HG03108 (cell line): Measurements from ENCODE around the gene CCNYL1.

ENCODE experiments used
- ATAC-seq: cut with Tn5 transposase; IDR thresholded peaks from one replicate; pipeline ENCODE4 v1.9.1; 2021; ENCODE audit warnings: moderate library complexity; ENCODE audit not compliant: unreplicated experiment

Gene CCNYL1

DNA sequence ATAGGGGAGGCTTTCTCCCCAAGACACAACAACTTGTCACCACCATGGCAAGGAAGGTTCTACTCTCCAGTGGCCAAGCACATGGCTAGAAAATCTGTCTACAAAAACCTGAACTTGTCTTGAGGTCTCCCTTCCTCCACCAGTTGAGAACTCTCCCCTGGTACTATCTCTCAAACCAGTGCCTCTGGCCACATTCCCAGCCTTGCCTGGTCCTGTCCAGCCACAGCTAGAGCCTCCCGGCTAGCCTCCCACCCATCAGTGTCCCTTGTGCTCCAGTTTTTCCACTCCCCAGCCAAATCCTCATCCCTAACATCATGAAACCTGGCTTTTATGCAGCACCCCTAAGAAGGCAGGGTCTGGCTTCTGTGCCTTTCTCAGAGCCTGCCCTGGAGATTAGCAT, 79.5 kb downstream of the CCNYL1 start:
- no peak for ATAC-seq

DNA sequence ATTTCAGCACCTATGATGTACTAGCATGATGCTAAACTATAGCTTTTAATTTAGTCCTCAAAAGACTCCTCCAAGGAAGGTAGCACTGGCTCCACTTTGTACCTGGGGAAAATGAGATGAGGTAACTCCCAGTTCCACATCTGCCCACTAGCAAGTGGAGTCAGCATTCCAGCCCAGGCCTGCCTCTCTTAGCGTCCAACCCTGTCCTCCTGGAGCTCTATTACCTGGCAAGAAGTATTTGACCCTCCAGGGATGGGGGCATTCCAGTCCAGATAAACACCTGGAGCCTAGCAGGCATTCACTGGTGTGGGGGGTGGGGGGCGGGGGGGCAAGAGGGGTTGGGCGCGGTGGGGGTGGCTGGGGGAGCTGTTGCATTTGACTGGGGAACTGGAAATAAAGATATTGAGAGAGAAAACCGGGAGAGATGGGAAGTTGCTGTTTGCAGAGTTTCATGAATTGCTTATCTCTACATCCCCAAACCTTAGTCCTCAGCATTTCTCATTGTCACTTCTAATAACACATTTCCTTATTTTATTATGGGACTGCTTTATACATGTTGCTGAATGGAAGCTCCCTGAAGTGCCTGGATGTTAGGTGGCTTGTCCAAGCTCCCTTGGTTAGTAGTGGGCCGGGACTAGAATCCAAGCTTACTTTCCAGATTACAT, 80.3 kb downstream of the CCNYL1 start:
- no peak for ATAC-seq

DNA sequence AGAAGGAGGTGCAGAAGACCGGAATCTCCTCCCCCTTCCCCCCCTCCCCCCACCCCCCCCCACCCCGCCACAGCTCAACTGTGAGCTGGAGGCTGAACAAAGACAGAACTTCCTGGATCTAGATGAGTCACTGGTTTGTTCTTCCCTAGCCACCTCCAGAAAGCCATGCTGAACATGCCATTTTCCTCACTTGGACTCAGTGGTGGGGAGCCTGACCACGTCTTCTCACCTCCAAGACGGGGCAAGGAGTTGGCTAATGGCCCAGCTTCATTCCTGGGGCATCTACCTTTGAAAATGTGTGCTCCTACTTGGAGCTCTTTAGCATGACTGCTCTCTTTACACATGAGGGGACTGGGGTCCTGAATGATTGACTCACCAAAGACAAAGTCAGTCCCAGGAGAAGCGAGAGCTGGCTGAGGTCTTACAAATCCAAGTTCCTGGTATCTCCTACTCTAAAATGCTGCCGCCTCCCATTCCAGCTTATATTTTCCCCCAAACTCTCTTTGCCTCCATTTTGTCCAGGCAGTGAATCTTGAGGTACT, 80.9 kb downstream of the CCNYL1 start:
- no peak for ATAC-seq

GRCh38 chr2:207796585-207797350, 85.3 kb downstream of the CCNYL1 start:
- ATAC-seq, result no peak

- ATAC-seq, result no peak
Measured at GRCh38 chr2:207801259-207801658, 89.8 kb downstream of the CCNYL1 start.

DNA sequence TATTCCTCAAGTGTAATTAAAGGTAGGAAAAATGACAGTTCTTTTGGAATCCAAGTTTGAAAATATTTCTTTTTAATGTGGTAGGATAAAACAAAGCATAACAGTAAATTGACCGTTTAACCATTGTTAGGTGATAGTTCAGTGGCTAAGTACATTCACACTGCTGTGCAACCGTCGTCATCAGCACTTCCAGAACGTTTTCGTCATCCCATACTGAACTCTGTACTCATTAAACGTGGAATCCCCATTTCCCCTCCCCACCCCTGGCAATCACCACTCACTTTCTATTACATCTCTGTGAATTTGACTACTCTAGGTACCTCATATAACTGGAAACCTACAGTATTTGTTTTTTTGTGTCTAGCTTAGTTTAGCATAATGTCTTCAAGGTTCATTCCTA, 91.2 kb downstream of the CCNYL1 start:
- ATAC-seq, result no peak
